ENCODE measurements around the gene ARMH4. TPM values are rescaled to one million over a fixed set of nuclear protein-coding genes. Genes with fewer than 3 reads are reported as not detected.
A peak's percentile ranks its signal among the peaks of the same experiment; 100 is the strongest.

ARMH4 gene
- total RNA-seq, 4 donors from 2014 or later = 1.8 to 3.6 (median 2.8) TPM

GRCh38 chr14:58109744-58110143 is 42.3 kb downstream of the ARMH4 start:
- WGBS, 2 donors = 62 to 66% methylated on average over 3 of the region's 3 CpGs
- TF ChIP-seq, protein P1, sequence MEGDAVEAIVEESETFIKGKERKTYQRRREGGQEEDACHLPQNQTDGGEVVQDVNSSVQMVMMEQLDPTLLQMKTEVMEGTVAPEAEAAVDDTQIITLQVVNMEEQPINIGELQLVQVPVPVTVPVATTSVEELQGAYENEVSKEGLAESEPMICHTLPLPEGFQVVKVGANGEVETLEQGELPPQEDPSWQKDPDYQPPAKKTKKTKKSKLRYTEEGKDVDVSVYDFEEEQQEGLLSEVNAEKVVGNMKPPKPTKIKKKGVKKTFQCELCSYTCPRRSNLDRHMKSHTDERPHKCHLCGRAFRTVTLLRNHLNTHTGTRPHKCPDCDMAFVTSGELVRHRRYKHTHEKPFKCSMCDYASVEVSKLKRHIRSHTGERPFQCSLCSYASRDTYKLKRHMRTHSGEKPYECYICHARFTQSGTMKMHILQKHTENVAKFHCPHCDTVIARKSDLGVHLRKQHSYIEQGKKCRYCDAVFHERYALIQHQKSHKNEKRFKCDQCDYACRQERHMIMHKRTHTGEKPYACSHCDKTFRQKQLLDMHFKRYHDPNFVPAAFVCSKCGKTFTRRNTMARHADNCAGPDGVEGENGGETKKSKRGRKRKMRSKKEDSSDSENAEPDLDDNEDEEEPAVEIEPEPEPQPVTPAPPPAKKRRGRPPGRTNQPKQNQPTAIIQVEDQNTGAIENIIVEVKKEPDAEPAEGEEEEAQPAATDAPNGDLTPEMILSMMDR (IDR thresholded peaks at IDR 0.05) = no peak
- TF ChIP-seq POLR2A (IDR thresholded peaks at IDR 0.05) = no peak
- H3K4me3 ChIP-seq (ENCODE audit: low read depth, poor library complexity, severe bottlenecking) = no peak overlapping the region
- no peak for DNase-seq (ENCODE audit: low spot score in 2 of 2)
- intact Hi-C loops (cut with DNase I; ENCODE audit: low total_unique reads) = loop anchor here (5.0 kb wide), 1 partner anchor 58 kb away; no protein-coding TSS in a partner anchor

DNA sequence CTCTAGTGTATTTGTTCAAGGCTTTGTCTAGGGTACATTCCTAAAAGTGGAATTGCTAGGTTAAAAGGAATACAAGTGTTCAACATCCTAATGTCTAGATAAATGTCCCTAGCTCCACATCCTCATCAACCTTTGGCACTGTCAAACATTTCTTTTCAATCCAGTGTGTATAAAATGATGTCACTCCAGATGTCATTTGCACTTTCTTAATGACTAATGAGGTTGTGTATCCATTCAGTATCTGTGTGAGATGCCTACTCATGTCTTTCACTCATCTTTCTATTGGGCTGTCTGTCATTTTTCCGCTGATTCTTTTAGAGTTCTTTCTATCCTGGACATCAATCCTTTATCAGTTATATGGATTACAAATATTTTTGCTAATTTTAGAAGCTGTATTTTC is 43.3 kb downstream of the ARMH4 start:
- TF ChIP-seq, protein P1 (IDR thresholded peaks at IDR 0.05) = no peak
- TF ChIP-seq POLR2A (IDR thresholded peaks at IDR 0.05) = no peak
- intact Hi-C loops (cut with DNase I; ENCODE audit: low total_unique reads) = loop anchor here (5.0 kb wide), 1 partner anchor 59 kb away; no protein-coding TSS in a partner anchor
- 82 to 88% methylated on average over 1 of the region's 1 CpG for WGBS, 2 donors
- H3K4me3 ChIP-seq (ENCODE audit: low read depth, poor library complexity, severe bottlenecking) = no peak overlapping the region
- no peak for DNase-seq (ENCODE audit: low spot score in 2 of 2)

DNA sequence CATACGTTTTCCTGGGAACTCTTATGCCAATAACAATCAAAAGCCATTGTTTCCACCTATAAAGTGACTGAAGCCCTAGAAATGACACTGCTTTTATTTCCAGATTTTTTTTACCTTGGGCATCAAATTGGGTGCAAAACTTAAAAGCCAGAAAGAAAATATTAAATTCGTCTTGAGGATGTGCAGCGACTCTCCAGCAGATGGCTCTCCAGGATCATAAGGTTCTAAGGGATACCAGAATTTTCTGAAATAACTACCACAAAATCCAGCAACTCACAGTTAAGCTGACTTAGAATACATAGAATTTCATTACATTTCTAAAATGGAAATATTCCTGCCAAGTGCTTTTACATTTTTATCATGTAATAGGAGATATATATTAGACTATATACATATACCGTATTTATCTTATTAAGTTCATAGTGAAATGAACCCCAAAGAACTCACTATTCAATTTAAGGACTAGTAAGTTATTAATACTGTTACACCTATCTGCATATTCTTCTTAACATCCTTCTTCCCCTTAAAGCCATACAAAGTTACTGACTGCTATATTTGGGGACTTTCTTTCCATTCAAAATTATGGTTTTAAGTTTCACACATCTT is 44.0 kb downstream of the ARMH4 start:
- WGBS, 2 donors = 20 to 24% methylated on average over 4 of the region's 4 CpGs
- intact Hi-C loops (cut with DNase I; ENCODE audit: low total_unique reads) = loop anchor here (5.0 kb wide), 1 partner anchor 59 kb away; no protein-coding TSS in a partner anchor

GRCh38 chr14:58107041-58107440 is 45.0 kb downstream of the ARMH4 start:
- no peak for TF ChIP-seq POLR2A (IDR thresholded peaks at IDR 0.05)
- TF ChIP-seq, protein P1 (IDR thresholded peaks at IDR 0.05) = no peak

More for the DNA sequence above, 44.0 kb downstream of the ARMH4 start:
- no peak for TF ChIP-seq POLR2A (IDR thresholded peaks at IDR 0.05)
- TF ChIP-seq, protein P1 (IDR thresholded peaks at IDR 0.05) = no peak
- DNase-seq (ENCODE audit: low spot score in 2 of 2) = peak in 1 of 2 donors; percentile 22
- no peak overlapping the region for H3K4me3 ChIP-seq (ENCODE audit: low read depth, poor library complexity, severe bottlenecking)

GRCh38 chr14:58106446-58106845 is 45.6 kb downstream of the ARMH4 start:
- DNase-seq (ENCODE audit: low spot score in 2 of 2) = no peak
- H3K4me3 ChIP-seq (ENCODE audit: low read depth, poor library complexity, severe bottlenecking) = no peak overlapping the region
- intact Hi-C loops (cut with DNase I; ENCODE audit: low total_unique reads) = loop anchor here (5.0 kb wide), 1 partner anchor 61 kb away; no protein-coding TSS in a partner anchor
- 40 to 43% methylated on average over 4 of the region's 4 CpGs for WGBS, 2 donors
- TF ChIP-seq, protein P1 (IDR thresholded peaks at IDR 0.05) = no peak
- no peak for TF ChIP-seq POLR2A (IDR thresholded peaks at IDR 0.05)

More at GRCh38 chr14:58107041-58107440, 45.0 kb downstream of the ARMH4 start:
- intact Hi-C loops (cut with DNase I; ENCODE audit: low total_unique reads) = loop anchor here (5.0 kb wide), 1 partner anchor 60 kb away; no protein-coding TSS in a partner anchor
- WGBS, 2 donors = 51 to 59% methylated on average over 1 of the region's 1 CpG
- DNase-seq (ENCODE audit: low spot score in 2 of 2) = no peak
- no peak overlapping the region for H3K4me3 ChIP-seq (ENCODE audit: low read depth, poor library complexity, severe bottlenecking)
